MM.1S (cell line): ENCODE results near the gene RNASE11.

Experiments used
- EZH2 ChIP-seq: fragments of 300-600 bp; sonication (generic); optimal IDR thresholded peaks from 2 replicates; pipeline ENCODE3; 2017; ENCODE audit warnings: low read depth, mild to moderate bottlenecking, antibody characterized with exemption, low read length, mixed read lengths
- TF ChIP-seq, protein P1 (sequence below): fragments of 300-600 bp; sonication (generic); IDR thresholded peaks from 2 replicates; pipeline ENCODE4 v1.5.1; 2016; ENCODE audit warnings: antibody characterized with exemption, low read length, mixed read lengths

DNA sequence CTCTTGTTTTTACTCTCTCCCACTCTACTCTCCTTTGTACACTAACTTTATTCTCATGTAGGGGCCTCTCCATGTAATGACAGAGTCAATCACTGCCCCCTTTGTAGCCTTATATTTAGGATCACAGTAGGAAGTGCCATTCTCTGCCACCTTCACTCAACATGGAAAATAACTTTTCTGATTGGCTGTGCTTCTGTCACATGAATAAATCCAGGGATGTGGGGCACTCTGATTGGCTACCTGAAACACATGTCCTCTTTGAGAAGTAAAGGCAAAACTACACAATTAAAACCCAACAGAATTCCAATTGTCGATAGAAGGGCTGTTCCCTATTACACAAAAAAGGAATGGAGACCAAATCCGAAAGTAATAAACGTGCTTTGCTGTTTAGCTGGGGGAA lies 26.8 kb downstream of the RNASE11 start, which contains the start of gene RNASE9:
- TF ChIP-seq, protein P1, sequence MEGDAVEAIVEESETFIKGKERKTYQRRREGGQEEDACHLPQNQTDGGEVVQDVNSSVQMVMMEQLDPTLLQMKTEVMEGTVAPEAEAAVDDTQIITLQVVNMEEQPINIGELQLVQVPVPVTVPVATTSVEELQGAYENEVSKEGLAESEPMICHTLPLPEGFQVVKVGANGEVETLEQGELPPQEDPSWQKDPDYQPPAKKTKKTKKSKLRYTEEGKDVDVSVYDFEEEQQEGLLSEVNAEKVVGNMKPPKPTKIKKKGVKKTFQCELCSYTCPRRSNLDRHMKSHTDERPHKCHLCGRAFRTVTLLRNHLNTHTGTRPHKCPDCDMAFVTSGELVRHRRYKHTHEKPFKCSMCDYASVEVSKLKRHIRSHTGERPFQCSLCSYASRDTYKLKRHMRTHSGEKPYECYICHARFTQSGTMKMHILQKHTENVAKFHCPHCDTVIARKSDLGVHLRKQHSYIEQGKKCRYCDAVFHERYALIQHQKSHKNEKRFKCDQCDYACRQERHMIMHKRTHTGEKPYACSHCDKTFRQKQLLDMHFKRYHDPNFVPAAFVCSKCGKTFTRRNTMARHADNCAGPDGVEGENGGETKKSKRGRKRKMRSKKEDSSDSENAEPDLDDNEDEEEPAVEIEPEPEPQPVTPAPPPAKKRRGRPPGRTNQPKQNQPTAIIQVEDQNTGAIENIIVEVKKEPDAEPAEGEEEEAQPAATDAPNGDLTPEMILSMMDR: no peak
- no peak for TF ChIP-seq EZH2
